ENCODE measurements around the gene TSPAN32.
"Not testable (repeated sequence)": the region's sequence is repeated elsewhere in the genome, so short reads cannot be mapped to it uniquely, and the experiment has no call there.

The TSPAN32 gene

DNA sequence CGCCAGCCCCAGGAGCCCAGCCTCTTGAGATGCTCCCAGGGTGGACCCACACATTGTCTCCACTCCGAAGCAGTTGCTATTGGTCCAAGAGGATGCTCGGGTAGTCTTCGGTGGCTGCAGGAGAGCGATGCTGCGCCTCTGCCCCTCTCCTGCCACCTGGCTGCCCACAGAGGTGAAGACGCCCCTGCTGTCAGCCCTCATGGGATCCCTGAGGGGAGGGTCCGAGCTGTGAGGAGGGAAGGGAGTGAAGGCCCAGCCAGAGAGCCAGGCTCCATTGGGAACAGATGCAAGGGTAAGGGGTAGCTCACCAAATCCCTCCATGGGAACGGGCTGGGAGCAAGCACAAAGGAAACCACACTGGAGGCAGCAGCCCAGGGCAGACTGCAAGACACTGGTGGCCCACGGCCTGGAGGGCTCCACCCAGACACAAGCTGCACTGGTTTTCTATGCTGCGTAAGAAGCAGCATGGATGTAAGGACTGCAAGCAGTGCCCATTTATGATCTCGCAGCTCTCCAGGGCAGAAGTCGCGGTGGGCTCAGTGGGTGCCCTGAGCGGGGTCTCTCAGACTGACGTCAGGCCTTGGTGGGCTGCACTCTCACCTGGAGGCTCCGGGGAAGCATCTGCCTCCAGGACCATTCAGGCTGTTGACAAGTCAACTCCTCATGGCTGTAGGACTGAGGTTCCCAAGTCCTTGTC lies 15.7 kb downstream of the TSPAN32 start:
- no peak for DNase-seq

- no peak for DNase-seq
Measured at GRCh38 chr11:2318123-2318522, 16.3 kb downstream of the TSPAN32 start.

- no peak for DNase-seq
Measured at GRCh38 chr11:2318707-2319106, 16.9 kb downstream of the TSPAN32 start.

GRCh38 chr11:2319791-2320472 lies 18.1 kb downstream of the TSPAN32 start:
- no peak for DNase-seq

- no peak for DNase-seq
Measured at GRCh38 chr11:2320568-2321310, 18.9 kb downstream of the TSPAN32 start.

DNA sequence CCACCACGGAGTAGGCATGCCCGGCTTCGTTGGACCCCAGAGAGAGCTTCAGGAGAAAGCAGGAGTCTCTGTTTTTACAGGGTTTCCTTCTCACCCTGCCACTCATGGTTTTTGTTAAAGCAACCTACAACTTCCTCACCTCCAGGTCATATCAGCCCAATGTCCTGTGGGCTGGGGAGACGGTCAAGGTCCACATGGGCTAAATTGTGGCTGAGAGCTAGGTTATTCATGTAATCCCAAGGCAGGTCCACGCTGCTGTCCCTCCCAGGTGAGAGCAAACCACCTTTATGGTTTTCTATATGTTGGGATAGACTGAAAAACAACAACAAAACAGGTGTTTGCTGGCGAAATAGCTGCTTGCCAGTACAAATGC lies 19.5 kb downstream of the TSPAN32 start:
- DNase-seq: no peak

DNA sequence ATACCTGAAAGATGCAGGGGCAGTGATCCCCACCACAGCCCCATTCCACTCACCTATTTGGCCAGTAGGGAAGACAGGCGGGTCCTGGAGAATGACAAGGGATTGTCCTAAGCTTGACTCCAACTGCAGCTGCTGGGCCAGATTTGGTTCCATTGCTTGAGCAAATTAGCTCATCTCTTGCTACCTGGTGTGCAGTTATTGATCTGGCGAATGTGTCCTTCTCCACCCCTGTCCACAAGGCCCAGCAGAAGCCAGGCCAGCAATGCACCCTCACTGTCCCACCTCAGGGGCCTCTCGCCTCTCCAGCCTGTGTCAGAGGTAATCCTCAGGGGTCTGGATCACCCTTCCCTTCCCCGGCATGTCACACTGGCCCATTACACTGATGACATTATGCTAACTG lies 23.3 kb downstream of the TSPAN32 start:
- DNase-seq: no peak

DNA sequence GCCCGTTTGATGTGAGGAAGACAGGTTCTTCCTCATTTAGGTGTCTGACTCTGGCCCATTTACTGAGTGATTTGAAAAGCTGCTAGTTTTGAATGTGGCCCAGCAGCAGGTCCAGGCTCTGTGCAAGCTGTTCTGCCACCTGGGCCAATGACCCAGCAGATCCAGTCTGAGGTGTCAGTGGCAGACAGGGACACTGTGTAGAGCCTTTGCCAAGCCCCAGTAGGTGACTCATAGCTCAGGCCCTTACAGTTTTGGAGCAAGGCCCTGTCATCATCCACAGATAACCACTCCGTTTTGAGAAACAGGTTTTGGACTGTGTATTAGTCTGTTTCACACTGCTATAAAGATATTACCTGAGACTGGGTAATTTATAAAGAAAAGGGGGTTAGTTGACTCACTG lies 23.9 kb downstream of the TSPAN32 start:
- DNase-seq: no peak

DNA sequence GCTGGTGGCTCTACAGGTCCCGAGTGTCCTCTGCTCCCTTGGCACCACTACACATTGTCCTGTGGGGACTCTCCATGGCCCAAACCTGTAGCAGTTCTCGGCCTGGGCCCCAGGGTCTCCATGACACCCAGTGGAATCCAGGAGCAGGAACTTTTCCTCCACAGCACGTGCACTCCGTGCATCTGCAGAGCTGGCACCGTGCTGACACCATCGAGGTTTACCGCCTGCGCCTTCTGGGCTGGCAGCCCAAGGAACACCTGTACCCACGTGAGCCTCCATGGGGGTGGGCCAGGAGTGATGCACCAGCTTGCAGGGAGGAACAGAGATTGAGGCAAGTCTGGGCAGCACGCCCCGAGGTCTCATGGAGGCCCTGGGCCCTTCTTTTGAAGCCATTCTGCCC lies 25.2 kb downstream of the TSPAN32 start:
- no peak for DNase-seq

DNA sequence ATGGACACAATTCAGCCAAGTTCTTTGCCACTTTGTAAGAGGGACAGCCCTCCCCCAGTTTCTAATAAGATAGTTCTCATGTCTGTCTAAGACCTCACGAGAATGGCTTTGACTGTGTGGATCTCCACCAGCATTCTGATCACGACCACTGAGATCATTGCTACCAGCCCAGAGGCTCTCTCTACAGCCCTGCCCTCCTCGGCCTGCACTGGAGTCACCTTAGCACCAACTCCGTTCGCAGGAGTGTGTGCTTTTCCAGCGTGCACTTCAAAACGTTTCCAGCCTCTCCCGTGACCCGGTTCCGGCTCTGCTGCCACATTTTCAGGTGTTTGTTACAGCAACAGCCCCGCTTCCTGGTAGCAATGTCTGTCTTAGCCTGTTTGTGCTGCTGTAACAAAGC lies 26.2 kb downstream of the TSPAN32 start:
- DNase-seq: no peak

GRCh38 chr11:2328656-2329354 lies 27.0 kb downstream of the TSPAN32 start:
- DNase-seq: no peak

GRCh38 chr11:2329551-2329950 lies 27.7 kb downstream of the TSPAN32 start:
- DNase-seq: no peak

GRCh38 chr11:2330696-2331095 lies 28.9 kb downstream of the TSPAN32 start:
- DNase-seq: no peak

DNA sequence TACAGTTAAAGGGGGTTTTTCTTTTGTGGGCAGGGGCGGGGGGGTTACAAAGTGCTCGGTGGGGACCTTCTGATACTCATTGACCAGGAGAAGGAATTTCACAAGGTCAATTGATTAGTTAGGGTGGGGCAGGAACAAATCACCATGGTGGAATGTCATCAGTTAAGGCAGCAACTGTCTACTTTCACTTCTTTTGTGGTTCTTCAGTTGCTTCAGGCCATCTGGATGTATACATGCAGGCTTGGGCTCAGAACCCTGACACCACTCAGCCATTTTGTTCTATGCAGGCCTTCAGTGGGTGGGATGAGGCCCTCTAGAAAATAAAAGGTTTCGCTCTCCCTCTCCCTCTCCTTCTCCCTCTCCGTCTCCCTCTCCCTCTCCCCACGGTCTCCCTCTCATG lies 29.6 kb downstream of the TSPAN32 start:
- DNase-seq: no peak

DNA sequence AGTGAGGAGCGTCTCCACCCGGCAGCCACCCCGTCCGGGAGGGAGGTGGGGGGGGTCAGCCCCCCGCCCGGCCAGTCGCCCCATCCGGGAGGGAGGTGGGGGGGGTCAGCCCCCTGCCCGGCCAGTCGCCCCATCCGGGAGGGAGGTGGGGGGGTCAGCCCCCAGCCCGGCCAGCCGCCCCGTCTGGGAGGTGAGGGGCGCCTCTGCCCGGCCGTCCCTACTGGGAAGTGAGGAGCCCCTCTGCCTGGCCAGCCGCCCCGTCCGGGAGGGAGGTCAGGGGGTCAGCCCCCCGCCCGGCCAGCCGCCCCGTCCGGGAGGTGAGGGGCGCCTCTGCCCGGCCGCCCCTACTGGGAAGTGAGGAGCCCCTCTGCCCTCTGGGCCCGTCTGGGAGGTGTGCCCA lies 30.8 kb downstream of the TSPAN32 start:
- DNase-seq: not testable (repeated sequence)

GRCh38 chr11:2333486-2334205 lies 31.8 kb downstream of the TSPAN32 start:
- DNase-seq: not testable (repeated sequence)

DNA sequence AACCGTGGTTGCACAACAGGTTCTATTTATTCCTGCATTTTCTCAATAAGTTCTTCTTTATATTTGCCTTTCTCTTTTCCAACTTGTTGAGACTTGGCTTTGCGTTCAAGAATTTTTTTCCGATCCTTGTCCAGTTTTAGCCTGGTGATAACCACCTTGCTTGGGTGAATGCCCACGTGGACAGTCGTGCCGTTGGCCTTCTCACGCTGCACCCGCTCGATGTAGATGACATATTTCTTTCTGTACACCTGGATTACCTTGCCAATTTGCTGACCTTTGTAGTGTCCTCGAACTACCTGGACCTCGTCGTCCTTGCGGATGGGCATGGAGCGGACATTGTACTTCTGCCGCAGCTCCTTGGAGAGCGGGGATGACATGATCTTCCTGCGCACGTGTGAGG lies 33.5 kb downstream of the TSPAN32 start:
- not testable (repeated sequence) for DNase-seq

GRCh38 chr11:2338760-2339159 lies 36.9 kb downstream of the TSPAN32 start:
- not testable (repeated sequence) for DNase-seq

DNA sequence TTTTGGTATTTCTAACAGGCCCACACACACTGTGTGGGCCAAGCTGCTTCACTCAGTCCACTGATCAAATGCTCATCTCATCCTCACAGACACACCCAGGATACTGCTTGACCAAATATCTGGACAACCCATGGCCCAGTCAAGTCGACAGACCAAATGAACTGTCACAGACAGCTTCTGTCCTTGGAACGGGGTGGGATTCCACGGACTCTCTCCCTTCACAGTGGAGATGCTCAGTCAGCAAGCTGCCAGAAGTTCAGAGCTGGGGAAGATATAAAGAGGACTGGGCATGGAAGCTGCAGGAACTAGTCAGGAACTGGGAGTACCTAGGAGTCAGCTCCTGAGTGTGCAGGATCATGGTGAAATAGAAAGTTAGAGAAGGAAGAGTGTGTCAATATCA lies 40.7 kb downstream of the TSPAN32 start:
- no peak for DNase-seq

DNA sequence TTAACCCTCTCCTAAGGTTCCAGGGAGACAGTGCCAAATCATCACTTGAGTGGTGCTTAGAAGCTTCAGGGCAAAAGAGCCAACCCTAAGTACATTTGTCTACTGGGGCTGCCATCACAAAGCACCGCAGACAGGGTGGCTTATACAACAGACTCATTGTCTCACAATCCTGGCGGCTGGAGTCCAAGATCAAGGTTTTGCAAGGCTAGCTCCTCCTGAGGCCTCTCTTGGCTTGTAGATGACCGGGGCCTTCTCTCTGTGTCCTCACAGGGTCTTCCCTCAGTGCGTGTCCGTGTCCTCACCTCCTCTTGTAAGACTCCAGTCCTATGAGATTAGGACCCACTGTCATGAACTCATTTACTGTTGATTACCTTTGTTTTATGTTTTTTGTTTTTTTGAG lies 41.2 kb downstream of the TSPAN32 start:
- DNase-seq: no peak

- DNase-seq: no peak
Measured at GRCh38 chr11:2343502-2343901, 41.7 kb downstream of the TSPAN32 start.

DNA sequence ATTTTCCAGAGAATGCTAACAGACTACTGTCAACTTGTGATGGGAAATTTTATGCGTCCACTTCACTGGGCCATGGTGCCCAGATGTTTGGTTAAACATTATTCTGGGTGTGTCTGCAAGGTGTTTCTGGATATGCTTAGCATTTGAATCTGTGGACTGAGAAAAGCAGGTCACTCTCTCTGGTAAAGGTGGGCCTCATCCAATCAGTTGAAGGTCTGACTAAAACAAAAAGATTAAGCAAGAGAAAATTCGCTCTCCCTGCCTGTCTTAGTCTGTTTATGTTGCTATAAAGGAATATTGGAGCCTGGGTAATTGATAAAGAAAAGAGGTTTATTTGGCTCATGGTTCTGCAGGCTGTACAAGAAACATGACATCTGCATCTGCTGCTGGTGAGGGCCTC lies 43.2 kb downstream of the TSPAN32 start:
- DNase-seq: no peak

DNA sequence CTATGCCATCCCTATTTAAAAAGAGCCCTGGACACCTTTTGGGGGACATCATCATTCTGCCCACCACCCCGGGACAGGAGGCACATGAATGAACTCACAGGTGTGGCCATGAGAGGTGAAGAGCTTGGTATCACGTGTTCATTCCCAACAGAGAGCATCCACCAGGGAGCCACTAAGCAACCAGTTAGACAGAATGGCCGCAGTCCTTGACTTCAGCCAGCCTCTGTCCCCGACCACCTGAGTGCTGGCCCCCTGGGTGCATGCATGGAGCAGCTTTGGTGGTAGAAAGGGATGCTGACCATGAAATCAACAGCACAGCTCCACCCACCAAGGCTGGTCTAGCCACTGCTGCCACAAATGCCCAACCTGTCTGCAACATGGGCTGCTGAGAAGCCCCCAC lies 44.2 kb downstream of the TSPAN32 start:
- no peak for DNase-seq
